ENCODE data around the gene SLC16A4. TPM values are rescaled to one million over a fixed set of nuclear protein-coding genes. Genes with fewer than 3 reads are reported as not detected.
"Not testable (repeated sequence)": the region's sequence is repeated elsewhere in the genome, so short reads cannot be mapped to it uniquely, and the experiment has no call there.

SLC16A4 gene
- total and polyA plus RNA-seq, 12 donors: 1.1 to 15.7 (median 4.8) TPM

GRCh38 chr1:110403805-110404204 is 13.0 kb upstream of the SLC16A4 start:
- no peaks in the 10 kb centered on the region for H3K9me3 ChIP-seq (replicated peaks in 1 of 3)
- intact Hi-C loops (cut with DNase I): loop anchor here (10.0 kb wide), 1 partner anchor 59 kb away; no protein-coding TSS in a partner anchor
- H3K36me3 ChIP-seq (replicated peaks in 1 of 2): peaks cover 0 to 64% of the 10 kb centered on the region in 2 donors
- DNase-seq: no peak
- no peaks in the 10 kb centered on the region for H3K27me3 ChIP-seq
- no peak for TF ChIP-seq POLR2A (IDR thresholded peaks at IDR 0.05)
- TF ChIP-seq CTCF (IDR thresholded peaks at IDR 0.05): no peak
- H3K4me1 ChIP-seq (replicated peaks in 1 of 2): peaks cover 0 to 20% of the 10 kb centered on the region in 2 donors
- WGBS, 4 donors: 89 to 97% (median 93%) methylated on average over 5 of the region's 5 CpGs
- no peak overlapping the region for H3K4me3 ChIP-seq
- H3K27ac ChIP-seq: no peak overlapping the region

GRCh38 chr1:110396259-110396958 is 5.6 kb upstream of the SLC16A4 start:
- peaks cover 0 to 28% of the 10 kb centered on the region in 2 donors for H3K36me3 ChIP-seq (replicated peaks in 1 of 2)
- H3K9me3 ChIP-seq (replicated peaks in 1 of 3); DNase-seq; H3K27ac ChIP-seq; H3K4me1 ChIP-seq (replicated peaks in 1 of 2); intact Hi-C loops (cut with DNase I); H3K4me3 ChIP-seq; H3K27me3 ChIP-seq: not testable (repeated sequence)
- WGBS, 4 donors: 94 to 98% (median 97%) methylated on average over 18 to 48 of the region's 48 CpGs

- H3K4me1 ChIP-seq (replicated peaks in 1 of 2): no peaks in the 10 kb centered on the region
- TF ChIP-seq CTCF (IDR thresholded peaks at IDR 0.05) (no peak), POLR2A (IDR thresholded peaks at IDR 0.05) (no peak)
- H3K36me3 ChIP-seq (replicated peaks in 1 of 2): peaks cover 0 to 8% of the 10 kb centered on the region in 2 donors
- H3K4me3 ChIP-seq: no peak overlapping the region
- no peak overlapping the region for H3K27ac ChIP-seq
- H3K27me3 ChIP-seq: no peaks in the 10 kb centered on the region
- intact Hi-C loops (cut with DNase I): no loop called here
- no peak for DNase-seq
- 93 to 98% (median 96%) methylated on average over 3 of the region's 3 CpGs for WGBS, 4 donors
- no peaks in the 10 kb centered on the region for H3K9me3 ChIP-seq (replicated peaks in 1 of 3)
Measured at GRCh38 chr1:110394493-110394820, 3.6 kb upstream of the SLC16A4 start.

GRCh38 chr1:110393691-110394492 is 3.1 kb upstream of the SLC16A4 start:
- 70 to 86% (median 81%) methylated on average over 3 of the region's 3 CpGs for WGBS, 4 donors
- H3K27ac ChIP-seq: no peak overlapping the region

More at GRCh38 chr1:110393691-110394492, 3.1 kb upstream of the SLC16A4 start:
- no peak for DNase-seq
- Histone ChIP-seq H3K27me3 (no peaks in the 10 kb centered on the region), H3K4me3 (no peak overlapping the region), H3K4me1 (replicated peaks in 1 of 2) (no peaks in the 10 kb centered on the region), H3K9me3 (replicated peaks in 1 of 3) (no peaks in the 10 kb centered on the region), H3K36me3 (replicated peaks in 1 of 2) (peaks cover 0 to 8% of the 10 kb centered on the region in 2 donors)
- TF ChIP-seq CTCF (IDR thresholded peaks at IDR 0.05) (no peak), POLR2A (IDR thresholded peaks at IDR 0.05) (no peak)
- intact Hi-C loops (cut with DNase I): no loop called here
